HG03460 (cell line): ENCODE results near the gene OR6Y1.

Experiments
- ATAC-seq: cut with Tn5 transposase; IDR thresholded peaks from one replicate; pipeline ENCODE4 v1.9.1; 2021; ENCODE audit not compliant: unreplicated experiment

The OR6Y1 gene

GRCh38 chr1:158506369-158506987 is 47.7 kb downstream of the OR6Y1 start:
- ATAC-seq: no peak

DNA sequence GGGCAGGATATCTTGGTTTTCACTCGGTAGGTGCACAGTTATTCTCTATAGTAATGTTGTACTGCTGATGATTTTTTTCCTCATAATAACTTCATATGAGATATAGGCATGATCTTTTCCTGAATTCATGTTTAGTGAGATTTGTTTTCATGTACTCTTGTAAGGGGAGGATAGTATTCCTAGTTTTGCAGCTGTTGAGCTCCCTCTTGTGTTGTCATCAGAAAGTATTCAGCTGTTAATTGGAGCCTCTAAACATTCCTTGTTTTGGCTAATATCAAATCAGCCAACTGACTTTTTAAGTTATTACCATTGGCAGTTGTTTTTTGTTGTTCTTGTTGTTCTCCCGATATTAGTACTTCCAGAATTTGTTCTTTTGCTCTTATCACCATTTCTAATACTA is 57.8 kb downstream of the OR6Y1 start:
- no peak for ATAC-seq

DNA sequence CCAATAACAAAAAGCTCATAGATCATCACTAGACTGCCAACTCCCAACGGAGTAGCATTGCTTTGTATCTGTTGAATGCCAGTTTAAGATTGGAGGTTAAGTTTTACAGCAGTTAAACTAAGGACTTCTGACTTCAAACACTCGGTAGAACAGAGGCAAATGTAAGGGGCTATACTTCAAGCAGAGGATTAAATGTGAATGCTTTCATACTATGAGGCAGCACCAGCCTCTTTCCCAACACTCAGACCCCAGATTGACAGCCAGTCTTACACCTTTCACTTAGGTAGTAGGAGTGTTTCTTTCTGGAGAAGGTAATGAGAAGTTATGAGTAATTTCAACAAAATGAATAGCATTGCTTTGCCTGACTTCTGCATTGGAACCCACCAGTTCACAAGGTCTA is 59.4 kb downstream of the OR6Y1 start:
- ATAC-seq: no peak
